Activated T-cell treated with anti-CD3 and anti-CD28 coated beads for 24 hours (primary cell): ENCODE measurements around the gene ZNF768.
A peak's percentile ranks its signal among the peaks of the same experiment; 100 is the strongest.
"Not testable (repeated sequence)": the region's sequence is repeated elsewhere in the genome, so short reads cannot be mapped to it uniquely, and the experiment has no call there.

Experiments used
- DNase-seq: peaks from one replicate; pipeline ENCODE4 v3.0.0-alpha.2; 2020; ENCODE audit warnings: low read depth

The ZNF768 gene

DNA sequence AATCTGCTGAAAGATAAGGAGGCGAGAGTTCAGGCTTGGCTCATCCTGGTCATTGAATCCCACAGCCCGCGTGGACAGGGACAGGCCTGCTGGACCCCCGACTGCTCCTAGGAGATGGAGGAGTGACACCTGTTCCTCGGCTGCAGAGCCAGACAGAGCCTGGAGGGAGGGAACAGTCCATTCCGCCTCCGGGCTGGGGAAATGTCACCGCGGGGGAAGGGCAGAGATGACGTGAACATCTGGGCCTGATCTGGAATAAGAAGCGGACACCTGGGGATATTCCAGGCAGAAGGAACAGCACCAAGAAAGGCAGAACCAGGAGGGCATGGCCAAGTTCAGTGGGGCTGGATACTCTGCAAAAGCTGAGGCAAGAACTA, 6.8 kb upstream of the ZNF768 start:
- DNase-seq = no peak

DNA sequence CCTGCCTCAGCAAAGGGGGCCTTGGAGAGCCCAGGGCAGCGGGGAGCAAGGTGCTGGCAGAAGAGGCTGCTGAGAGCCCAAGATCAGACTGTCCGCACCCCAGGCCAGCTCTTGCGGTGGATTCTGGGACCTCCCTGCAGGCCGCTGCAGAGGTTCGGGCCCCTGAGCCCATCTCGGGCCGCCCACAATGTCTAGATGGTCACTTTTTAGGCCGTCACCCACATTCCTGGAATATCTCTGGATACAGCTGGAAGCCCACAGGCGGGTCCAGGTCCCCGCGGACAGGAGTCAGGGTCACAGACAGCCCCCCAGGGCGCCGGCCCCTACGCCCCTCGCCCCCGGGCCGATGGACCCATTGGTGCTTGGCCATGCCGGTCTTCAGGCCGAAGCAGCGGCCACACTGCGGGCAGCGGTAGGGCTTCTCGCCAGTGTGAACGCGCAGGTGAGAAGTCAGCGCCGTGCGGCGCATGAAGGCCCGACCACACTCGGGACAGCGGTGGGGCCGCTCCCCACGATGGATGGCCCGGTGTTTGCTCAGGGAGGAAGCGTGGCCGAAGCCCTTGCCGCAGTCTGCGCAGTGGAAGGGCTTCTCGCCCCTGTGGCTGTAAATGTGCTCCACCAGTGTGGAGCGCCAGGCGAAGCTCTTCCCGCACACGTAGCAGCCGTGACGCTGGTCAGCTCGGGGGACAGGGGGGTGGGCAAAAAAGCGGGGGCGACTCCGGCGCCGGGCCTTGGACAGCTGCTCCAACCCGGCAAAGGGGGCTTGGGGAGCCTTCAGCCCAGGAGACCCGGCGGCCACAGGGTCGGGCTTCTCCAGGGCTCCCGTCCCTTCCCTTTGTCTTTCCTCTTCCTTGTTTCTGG, 6.1 kb upstream of the ZNF768 start:
- no peak for DNase-seq

- DNase-seq = no peak
Measured at GRCh38 chr16:30530163-30531037, 4.0 kb upstream of the ZNF768 start.

DNA sequence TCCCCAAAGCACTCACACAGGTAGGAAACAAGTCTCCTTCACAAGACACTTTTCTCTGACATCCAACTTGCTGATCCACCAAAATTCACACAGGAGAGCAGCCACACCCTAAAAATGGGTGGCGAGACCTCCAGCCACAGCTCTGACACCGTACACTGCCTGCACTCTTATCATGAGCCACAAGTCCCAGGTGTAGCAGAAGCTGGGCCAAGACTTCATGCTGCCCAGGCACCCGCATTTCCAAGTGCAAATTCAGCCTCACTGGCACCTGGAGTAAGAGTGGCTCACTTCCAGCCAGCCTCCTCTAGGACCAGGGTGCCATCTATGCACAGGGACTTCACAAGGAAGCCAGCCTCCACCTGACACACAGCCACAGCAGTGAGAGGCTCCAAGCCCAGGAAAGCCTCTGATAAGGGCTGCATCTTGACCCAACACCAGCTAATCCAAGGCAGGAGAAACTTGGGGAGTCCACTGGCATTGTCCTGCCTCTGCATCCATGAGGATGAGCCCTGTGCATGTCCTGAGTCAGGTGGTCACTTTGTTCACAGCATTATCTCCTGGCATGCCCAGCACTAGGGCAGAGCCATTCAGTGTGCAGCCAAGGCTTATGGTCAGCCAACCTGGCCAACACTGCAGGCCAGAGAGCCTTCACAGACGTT, 2.6 kb upstream of the ZNF768 start:
- DNase-seq = no peak

GRCh38 chr16:30527635-30528178, 1.3 kb upstream of the ZNF768 start:
- DNase-seq = no peak

- DNase-seq = peak; percentile 90
Measured at GRCh38 chr16:30526823-30527634, 663 bp upstream of the ZNF768 start.

DNA sequence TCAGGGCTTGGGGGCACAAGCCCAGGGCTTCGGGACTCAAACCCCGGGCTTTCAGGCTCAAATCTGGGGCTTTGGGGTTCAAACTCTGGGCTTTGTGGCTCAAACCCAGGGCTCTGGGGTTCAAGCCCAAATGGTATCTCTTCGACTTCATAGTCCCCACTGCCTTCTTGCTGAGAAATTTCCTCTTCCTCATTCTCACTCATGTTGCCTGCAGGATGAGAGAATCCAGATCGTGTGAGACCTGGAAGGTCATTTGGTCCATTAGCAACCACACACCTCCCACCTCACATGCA, 576 bp downstream of the ZNF768 start:
- DNase-seq = no peak

- DNase-seq = no peak
Measured at GRCh38 chr16:30524575-30525568, 1.5 kb downstream of the ZNF768 start.

DNA sequence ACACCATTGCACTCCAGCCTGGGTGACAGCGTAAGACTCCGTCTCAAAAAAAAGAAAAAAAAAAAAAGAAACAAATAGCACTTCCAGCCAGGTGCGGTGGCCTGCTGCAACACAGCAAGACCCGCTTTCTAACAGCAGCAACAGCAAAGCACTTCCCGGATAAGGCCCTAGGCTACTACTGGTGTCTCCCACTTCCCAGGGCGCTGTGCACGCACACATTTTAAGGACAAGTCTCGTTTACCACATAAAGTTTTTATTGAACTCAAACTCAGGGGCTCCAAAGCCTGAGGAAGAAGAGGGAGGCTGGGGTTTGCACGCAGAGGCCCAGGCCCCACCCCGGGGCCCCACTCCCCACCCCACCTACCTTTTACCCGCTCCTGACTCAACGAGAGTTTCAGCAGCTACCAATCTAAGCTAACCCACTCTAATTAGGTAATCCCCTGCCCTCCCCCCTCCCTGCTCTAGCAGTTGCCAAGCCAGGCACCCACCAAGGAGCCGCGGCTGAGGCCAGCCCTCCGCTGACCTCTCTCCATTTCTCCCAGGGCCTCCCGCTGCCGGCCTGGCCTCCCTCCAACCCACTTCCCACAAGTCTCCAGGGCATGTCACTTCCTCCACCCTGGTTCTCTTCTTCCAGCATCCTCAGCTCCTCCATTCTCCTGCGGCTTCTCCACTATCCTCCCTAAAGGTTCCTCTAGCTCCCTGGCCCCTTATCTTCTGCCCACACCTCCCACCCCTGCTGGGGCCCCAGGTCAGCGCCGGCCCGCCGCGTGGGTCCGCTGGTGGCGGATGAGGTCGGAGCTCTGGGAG, 2.4 kb downstream of the ZNF768 start:
- DNase-seq = no peak

DNA sequence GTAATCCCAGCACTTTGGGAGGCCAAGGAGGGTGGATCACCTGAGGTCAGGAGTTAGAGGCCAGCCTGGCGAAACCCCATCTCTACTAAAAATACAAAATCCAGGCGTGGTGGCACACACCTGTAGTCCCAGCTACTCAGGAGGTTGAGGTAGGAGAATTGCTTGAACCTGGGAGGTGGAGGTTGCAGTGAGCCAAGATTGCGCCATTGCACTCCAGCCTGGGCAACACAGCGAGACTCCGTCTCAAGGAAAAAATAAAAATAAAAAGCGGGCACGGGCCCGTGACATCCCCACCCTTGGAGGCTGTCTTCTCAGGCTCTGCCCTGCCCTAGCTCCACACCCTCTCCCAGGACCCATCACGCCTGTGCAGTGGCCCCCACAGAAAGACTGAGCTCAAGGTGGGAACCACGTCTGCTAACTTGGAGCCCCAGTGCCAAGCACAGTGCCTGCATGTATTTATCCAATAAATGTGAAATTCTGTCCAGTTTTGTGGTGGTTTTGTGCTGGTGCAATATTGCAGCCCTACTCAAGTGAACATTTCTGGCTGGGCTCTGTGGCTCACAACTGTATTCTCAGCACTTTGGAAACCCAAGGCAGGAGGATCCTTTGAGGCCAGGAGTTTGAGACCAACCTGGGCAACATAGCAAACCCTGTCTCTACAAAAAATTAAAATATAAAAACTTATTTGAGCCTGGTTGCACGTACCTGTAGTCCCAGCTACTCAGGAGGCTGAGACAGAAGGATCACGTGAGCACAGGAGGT, 3.5 kb downstream of the ZNF768 start:
- DNase-seq = not testable (repeated sequence)

DNA sequence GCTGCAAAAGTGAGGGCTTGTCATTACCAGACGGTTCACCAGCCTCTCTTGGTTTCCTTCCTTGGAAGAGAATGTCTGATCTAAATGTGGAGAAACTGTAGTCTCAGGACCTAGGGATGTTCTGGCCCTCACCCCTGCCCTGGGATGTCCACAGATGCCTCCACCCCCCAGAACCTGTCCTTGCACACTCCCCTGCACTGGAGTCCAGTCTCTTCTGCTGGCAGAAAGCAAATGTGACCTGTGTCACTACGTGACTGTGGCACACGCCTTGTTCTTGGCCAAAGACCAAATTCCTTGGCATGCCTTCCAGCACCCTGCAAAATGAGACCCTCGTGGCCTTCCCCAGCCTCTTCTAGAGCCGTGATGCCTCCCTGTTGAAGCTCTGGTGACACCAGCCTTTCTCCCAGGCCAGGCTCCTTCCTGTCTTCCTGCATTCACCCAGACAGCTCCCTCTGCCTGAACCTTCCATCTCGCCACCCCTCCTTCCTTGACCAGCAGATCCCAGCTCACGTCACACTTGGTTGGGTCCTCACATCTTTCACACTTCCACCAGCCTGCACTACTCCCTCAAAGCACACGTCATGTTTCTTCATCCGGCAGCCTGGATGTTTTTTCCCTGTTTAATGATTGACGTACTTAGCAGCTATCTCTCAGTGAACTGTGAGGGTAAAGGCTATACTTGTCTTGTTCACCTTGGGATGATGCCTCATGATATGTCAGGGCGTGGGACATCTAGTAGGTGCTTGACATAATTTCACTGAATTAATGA, 4.3 kb downstream of the ZNF768 start:
- no peak for DNase-seq

DNA sequence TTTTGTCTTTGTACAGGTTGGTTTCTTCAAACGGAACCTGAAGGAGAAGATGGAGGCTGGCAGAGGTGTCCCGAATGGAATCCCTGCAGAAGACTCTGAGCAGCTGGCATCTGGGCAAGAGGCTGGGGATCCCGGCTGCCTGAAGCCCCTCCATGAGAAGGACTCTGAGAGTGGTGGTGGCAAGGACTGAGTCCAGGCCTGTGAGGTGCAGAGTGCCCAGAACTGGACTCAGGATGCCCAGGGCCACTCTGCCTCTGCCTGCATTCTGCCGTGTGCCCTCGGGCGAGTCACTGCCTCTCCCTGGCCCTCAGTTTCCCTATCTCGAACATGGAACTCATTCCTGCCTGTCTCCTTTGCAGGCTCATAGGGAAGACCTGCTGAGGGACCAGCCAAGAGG, 4.9 kb downstream of the ZNF768 start:
- DNase-seq = no peak

GRCh38 chr16:30519120-30520049, 7.0 kb downstream of the ZNF768 start:
- DNase-seq = no peak

- DNase-seq = no peak
Measured at GRCh38 chr16:30518552-30518951, 7.8 kb downstream of the ZNF768 start.

DNA sequence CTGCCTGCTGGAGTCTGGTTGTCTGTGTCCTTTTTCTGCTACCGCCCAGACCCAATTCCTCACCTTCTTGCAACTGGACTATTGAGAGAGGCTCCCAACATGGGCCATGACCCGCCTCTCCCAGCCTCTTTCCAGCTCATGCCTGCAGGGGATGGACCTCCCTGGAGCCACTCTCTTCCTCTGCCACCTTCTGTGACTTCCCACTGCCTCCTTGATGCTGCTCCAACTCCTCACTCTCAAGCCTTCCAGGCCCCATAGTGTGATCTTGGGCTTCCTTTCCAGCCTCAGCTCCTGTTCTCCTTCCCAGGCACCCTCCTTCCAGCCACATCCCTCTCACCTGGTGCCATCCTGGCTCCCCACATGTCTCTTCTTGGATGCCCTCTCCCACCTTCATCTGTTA, 11.1 kb downstream of the ZNF768 start:
- no peak for DNase-seq

- DNase-seq = no peak
Measured at GRCh38 chr16:30511509-30511908, 14.9 kb downstream of the ZNF768 start.

DNA sequence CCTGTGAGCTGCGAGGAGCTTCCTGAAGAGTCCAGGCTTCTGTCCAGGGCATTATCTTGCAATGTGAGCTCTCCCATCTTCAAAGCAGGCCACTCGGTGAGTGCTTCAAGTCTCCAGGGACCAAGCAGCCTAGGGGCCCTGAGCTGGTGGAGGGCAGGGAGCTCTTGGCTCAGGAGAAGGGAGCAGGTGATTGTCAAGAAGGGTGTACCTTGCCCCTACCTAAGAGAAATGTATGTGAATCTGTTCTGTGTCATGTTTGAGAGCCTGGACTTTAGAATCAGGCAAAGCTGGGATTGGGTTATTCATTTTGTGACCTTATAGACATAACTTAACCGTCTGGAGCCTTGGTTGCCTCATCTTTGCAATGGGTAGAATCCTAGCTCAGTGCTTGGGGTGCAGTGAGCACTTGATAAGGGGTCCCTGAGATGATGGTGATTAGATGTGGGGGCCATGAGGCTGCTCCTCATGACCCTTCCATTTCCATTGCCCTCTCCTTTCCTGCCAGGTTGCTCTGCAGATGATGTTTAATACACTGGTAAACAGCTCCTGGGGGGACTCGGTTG, 15.9 kb downstream of the ZNF768 start:
- no peak for DNase-seq
